ENCODE results near the gene NFE2L3. TPM values are rescaled to one million over a fixed set of nuclear protein-coding genes. Genes with fewer than 3 reads are reported as not detected.
"Not testable (repeated sequence)": the region's sequence is repeated elsewhere in the genome, so short reads cannot be mapped to it uniquely, and the experiment has no call there.

Gene NFE2L3
- total RNA-seq, 1 donor from 2014 or later = 1.4 TPM

DNA sequence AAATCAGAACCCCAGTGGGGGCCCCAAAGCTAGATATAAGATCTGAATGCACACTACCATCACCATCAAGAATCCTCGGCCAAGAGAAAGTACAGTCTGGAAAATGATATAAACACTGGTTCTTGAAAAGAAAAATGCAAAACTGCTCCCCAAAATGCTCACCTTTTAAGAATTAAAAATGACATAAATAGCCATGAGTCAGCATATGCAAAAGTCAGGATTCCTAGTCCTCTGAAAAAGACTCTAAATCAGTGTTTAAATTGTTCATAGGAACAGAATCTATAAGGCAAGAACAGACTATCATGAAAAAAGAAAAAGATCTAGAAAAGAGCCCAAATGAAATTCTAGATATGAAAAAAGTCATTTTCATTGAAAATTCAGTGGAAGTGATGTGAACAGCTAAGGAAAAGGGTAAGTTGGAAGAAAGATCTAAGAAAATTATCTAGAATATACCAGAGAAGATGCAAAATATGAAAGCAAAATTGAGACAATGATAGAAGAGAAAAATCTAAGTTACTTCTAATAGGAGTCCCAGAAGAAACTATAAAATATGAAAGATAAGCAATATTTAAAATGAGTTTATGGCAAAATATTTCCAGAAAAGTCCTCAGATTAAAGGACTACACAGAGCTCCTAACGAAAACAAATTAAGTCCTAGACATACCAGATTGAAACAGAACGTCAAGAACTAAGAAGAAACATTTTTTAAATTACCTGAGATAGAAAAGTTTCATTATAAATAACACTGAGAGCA lies 29.7 kb downstream of the NFE2L3 start:
- intact Hi-C loops (cut with DNase I) = no loop called here

DNA sequence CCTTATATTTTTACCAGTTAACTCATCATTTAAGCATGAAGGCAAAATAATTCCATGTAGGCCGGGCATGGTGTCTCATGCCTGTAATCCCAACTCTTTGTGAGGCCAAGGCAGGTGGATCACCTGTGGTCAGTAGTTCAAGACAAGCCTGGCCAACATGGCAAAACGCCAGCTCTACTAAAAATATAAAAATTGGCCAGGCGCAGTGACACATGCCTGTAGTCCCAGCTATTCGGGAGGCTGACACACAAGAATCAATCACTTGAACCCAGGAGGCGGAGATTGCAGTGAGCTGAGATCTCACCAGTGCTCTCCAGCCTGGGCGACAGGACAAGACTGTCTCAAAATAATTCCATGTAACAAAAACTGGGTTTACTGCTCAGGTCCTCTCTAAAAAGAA lies 30.3 kb downstream of the NFE2L3 start:
- intact Hi-C loops (cut with DNase I) = no loop called here
- ATAC-seq (peak; percentile 1), DNase-seq (ENCODE audit: missing footprints) (no peak)

More for the DNA sequence above, 29.7 kb downstream of the NFE2L3 start:
- ATAC-seq (no peak), DNase-seq (ENCODE audit: missing footprints) (no peak)

DNA sequence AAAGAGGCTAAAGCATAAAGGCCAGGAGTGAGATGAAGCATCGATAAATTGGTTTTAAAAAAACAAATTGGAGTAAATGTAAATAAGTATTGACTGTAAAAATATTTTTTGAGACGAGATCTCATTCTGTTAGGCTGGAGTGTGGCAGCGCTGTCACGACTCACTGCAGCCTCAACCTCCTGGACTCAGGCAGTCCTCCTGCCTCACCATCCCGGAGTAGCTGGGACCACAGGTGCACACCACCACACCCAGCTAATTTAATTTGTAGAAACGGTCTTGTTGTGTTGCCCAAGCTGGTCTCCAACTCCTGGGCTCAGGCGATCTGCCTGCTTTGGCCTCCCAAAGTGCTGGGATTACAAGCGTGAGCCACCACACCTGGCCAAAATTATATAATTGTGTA lies 30.7 kb downstream of the NFE2L3 start:
- ATAC-seq (no peak), DNase-seq (ENCODE audit: missing footprints) (no peak)
- intact Hi-C loops (cut with DNase I) = no loop called here

DNA sequence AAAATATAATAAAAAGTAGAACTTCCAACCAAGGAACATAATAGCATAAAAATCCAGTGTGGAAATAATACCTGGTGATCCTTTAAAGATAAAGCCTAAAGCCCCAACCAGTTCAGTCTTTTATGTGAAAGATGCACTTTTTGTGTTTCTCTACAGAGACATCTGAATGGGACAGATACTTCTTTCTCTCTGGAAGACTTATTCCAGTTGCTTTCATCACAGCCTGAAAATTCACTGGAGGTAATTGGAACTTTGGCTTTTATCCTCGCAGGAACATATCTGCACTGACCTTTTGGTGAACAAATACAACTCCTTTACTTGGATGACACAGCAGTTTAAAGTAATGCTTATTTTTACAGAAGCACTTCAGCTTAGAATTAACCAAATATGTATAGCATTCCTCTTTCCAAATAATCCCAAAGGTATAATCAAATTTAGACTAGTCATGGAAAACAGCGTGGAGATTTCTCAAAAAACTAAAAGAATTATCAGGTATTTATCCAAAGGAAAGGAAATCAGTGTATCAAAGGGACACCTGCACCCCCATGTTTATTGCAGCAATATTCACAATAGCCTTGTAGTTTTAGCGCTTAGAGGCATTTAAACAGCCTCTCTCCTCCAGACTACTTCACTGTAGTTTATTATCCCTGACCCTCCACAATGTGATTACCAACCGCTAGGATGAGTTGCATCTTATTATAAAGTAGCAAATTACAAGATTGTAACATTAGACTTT lies 31.7 kb downstream of the NFE2L3 start:
- DNase-seq (ENCODE audit: missing footprints) (no peak), ATAC-seq (no peak)
- intact Hi-C loops (cut with DNase I) = no loop called here

DNA sequence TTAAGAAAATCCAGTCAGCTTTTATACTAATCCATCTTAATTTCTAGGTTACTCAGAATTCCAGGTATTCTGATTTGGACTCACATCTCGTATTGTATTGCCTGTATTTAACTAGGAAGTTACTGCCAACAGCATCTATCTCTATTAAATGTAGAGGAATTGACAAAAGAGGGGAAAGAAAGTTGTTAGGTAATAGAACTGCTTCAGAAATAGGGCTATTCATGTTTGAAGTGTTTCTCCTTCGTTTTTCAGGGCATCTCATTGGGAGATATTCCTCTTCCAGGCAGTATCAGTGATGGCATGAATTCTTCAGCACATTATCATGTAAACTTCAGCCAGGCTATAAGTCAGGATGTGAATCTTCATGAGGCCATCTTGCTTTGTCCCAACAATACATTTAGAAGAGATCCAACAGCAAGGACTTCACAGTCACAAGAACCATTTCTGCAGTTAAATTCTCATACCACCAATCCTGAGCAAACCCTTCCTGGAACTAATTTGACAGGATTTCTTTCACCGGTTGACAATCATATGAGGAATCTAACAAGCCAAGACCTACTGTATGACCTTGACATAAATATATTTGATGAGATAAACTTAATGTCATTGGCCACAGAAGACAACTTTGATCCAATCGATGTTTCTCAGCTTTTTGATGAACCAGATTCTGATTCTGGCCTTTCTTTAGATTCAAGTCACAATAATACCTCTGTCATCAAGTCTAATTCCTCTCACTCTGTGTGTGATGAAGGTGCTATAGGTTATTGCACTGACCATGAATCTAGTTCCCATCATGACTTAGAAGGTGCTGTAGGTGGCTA lies 32.5 kb downstream of the NFE2L3 start:
- intact Hi-C loops (cut with DNase I); DNase-seq (ENCODE audit: missing footprints); ATAC-seq: not testable (repeated sequence)

DNA sequence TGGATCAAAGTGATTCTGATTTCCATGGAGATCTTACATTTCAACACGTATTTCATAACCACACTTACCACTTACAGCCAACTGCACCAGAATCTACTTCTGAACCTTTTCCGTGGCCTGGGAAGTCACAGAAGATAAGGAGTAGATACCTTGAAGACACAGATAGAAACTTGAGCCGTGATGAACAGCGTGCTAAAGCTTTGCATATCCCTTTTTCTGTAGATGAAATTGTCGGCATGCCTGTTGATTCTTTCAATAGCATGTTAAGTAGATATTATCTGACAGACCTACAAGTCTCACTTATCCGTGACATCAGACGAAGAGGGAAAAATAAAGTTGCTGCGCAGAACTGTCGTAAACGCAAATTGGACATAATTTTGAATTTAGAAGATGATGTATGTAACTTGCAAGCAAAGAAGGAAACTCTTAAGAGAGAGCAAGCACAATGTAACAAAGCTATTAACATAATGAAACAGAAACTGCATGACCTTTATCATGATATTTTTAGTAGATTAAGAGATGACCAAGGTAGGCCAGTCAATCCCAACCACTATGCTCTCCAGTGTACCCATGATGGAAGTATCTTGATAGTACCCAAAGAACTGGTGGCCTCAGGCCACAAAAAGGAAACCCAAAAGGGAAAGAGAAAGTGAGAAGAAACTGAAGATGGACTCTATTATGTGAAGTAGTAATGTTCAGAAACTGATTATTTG lies 33.3 kb downstream of the NFE2L3 start:
- DNase-seq (ENCODE audit: missing footprints) (no peak), ATAC-seq (no peak)
- intact Hi-C loops (cut with DNase I) = no loop called here

DNA sequence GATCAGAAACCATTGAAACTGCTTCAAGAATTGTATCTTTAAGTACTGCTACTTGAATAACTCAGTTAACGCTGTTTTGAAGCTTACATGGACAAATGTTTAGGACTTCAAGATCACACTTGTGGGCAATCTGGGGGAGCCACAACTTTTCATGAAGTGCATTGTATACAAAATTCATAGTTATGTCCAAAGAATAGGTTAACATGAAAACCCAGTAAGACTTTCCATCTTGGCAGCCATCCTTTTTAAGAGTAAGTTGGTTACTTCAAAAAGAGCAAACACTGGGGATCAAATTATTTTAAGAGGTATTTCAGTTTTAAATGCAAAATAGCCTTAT lies 33.8 kb downstream of the NFE2L3 start:
- DNase-seq (ENCODE audit: missing footprints) (no peak), ATAC-seq (no peak)
- intact Hi-C loops (cut with DNase I) = no loop called here

DNA sequence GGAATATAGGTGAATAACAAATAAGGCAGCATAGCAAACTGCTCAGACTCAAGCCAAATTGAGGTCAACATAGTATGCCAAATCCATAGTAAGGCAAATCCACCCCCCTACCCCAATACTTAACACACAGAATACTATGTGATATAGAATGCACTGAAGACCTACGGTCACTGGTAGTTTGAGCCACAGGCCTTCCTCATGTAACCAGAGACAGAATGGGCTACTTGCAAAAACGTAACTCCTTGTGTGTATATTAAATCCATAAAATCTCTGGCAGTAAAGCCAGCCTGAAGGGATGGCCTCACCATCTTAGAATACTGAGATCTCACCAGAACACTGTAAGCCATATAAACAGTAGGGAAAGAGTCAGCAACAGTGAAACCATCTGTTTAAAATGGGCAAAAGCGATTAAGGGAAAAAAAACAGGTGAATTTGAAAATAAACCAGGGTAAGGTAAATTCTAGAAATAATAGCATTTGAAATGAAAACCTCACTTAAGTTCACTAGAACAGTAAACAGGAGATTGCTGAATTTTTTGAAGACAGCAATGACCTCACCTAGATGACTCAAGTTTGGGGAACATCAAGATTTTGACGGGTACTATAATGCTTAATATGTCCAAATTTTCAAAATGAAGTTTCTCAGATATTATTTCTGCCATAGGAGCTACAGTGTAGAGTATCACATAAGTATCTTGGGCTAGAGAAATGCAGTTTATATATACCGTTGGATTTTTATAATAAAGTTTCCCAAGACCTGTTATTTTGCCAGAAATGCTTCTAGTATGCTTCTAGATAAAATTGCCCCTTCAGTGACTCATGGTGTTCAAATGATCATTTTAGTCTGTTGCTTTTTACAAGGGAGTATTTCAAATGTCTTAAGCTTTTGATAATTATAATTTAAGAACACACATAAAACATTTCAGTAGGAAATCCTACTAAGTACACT lies 34.6 kb downstream of the NFE2L3 start:
- ATAC-seq (no peak), DNase-seq (ENCODE audit: missing footprints) (no peak)
- intact Hi-C loops (cut with DNase I) = no loop called here

DNA sequence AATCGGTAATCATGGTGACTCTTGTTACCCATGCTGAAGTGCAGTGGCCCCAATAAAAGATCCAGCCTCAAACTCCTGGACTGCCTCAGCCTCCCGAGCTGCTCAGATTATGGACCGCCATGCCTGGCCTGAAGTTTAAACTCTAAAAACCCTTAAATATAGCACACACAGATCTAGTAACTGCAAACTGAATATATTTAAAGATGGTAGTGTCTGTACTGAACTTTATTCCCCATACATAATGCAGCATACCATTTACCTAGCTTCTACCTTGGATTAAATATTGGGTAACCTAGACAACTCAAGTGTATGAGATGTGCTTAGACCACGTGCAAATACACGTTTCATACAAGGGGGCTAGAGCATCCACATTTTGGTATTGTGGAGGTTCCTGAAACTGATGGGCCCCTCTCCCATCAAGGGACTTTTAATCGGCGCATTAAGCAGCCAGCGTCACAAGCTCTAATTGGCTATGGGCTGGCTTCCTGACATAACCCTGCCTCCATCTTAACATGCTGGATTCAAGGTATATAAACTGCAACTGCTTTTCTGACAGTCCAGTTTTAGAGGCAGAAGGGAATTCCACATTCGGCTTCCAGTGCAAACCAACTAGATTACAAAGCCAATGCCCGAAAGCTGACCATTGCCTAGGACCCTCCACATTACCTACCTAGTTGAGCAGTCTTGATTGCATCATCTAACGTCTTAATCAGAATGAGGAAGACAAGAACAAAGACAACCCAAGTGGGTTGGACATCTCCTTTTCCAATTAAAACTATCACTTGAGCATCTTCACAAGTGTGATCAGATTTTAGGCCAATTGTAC lies 35.6 kb downstream of the NFE2L3 start:
- DNase-seq (ENCODE audit: missing footprints) (no peak), ATAC-seq (no peak)
- intact Hi-C loops (cut with DNase I) = no loop called here

DNA sequence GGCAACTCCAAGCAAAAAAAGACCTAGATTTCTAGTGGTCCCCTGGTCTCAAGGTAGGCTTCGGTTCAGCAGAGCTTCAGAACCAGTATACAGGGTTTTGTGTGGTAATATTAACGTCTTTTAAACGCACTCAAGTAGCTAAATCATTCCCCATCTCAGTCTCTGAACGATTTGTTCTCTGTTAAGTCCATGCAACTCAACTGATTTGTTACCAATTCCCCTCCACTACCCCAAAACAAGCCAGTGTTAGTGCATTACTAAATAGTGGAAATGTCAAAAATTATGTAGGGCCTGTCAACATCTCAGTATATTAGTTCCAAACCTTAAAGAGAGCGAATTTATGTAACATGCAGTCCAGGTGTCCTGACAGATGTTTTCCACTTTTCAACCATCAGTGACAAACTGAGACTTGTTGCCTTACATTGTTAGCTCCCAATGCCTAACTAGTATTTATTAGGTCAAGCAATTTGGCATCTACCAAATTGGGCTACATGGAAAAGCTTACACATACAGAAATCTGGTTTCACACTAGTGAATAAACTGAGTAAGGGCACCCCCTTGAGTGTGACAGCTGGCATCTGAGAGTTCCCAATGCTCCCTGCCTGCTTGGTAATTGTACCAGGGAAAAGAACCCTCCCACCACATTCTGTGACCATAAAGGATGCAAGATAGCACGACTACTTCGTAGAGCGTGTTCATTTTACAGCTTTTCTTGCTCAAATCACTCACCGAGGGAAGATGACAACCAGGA lies 36.4 kb downstream of the NFE2L3 start:
- intact Hi-C loops (cut with DNase I) = no loop called here
- no peak for DNase-seq (ENCODE audit: missing footprints)
- ATAC-seq = no peak

DNA sequence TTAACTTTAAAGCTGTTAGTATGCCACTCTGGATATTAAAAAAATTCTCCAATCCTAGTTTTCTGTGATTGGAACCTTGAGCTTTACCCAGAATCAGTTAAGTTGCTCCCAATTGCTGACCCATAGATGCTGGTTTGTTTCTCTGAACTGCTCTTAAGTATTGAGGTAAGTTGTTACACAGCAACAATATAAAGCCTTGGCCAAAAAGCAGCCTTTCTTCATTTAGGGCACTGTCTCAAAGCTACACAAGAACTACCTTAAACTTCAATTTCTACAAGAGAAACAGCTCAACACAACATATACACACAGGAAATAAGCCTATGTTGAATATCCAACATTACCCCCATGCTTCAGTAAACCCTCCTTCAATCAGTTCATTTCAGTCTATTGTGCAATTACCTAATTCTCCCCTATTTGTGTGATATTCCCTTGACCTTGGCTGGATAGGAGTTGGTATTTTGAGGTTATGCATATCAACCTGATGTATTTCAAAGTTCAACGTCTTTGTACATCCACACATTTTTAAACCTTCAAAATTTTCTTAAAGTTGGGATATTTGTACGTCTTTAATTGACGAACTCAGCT lies 37.1 kb downstream of the NFE2L3 start:
- DNase-seq (ENCODE audit: missing footprints) (no peak), ATAC-seq (no peak)
- intact Hi-C loops (cut with DNase I) = no loop called here

DNA sequence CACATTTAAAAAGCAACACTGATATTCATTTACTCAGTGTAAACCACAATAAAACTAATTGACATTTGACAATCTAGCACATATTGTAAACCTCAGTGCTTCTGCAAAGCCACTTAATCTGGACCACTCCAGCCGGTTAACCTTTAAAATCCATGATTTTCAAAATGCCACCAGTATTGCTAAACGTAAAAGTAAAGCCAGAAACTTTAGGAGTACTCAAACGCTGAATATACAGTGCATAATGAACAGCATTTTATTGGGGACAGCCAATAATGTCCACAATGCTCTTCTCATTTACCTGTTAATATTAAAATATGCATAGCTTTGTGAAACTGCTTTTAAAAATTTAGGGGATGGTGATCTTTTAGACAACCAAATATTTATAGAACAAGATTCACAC lies 37.7 kb downstream of the NFE2L3 start:
- DNase-seq (ENCODE audit: missing footprints) (no peak), ATAC-seq (no peak)
- intact Hi-C loops (cut with DNase I) = no loop called here

DNA sequence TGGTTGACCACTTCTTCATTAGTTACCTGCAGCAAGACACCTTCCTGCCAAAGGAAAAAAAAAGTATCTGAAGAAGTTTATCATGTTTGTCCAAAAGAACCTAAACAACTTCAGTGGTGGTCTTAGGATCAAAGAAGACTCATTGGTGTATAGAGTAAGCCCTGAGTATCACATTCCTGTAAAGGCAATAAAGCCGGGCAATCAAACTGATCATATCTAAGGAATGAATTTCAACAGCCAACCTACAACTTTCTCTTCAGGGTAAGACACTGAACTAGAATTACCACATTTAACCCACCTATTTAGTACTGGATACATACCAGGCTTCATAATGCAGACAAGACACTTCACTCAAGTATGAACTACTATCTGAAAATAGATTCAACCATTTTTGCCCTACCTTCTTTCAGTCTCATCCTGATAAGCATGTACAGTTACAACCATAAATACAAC lies 38.4 kb downstream of the NFE2L3 start:
- DNase-seq (ENCODE audit: missing footprints) = no peak
- ATAC-seq = no peak
- intact Hi-C loops (cut with DNase I) = no loop called here

DNA sequence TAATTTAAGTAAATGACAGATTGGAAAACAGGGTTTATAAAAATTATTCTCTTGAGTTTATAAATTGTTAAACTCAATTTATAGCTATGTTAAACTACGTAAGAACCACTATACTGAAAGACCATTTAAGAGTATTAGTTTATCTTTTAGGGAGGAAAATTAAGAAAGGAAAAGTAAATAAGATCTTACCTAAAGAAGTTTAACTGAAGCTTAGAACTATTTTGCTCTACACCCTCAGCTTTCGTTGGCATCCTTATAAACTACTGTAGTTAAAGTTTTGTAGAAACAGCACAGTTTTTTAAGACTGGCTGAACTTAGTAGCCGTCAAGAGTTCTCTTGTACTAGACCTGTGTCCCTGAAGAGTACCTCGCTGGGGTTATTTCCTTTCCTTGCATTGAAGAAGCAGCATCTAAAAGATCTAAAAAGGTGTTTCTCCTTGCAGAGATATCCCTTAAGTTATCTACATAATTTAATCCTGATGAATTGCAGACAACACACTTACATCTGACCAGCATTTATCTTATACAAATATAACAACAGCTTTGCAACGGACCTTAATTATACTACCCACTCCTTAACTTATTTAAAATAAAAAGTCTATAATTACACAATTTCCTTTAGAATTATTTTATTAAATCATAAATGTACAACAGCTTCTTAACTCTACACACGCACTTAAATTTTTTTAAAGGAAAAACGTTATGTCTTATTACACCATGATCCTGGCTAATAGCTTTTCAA lies 39.4 kb downstream of the NFE2L3 start:
- no peak for DNase-seq (ENCODE audit: missing footprints)
- intact Hi-C loops (cut with DNase I) = no loop called here
- no peak for ATAC-seq

DNA sequence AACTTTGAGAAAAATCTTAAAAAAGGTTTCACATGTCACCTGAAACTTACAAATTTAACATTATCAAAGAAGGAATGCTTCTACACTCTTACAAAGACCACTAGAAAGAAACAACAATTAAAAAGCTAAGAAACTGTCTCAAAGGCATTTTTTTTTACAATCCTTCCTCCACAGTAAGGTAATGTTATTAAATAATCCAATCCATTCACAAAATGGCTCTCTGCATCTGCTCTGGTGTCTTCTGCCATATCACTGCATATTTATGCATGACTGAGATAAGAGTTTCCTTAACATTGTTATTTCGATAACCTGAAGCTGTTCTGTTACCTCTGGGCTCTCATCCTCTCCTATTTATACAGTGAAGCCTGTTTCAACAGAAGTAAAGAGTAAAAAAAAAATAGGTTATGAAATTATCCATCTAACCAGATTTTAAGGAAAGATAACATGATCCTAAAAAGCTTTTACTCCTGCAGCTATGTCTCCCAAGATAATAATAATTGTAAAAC lies 40.0 kb downstream of the NFE2L3 start:
- intact Hi-C loops (cut with DNase I) = no loop called here
- DNase-seq (ENCODE audit: missing footprints) = no peak
- no peak for ATAC-seq
